Tibial nerve (tissue), 4 donors: ENCODE data around the gene B4GALT6. TPM values are rescaled to one million over a fixed set of nuclear protein-coding genes. Genes with fewer than 3 reads are reported as not detected.

ENCODE experiments used
- DNase-seq, 2 donors: peaks; one replicate each; pipeline ENCODE4 v3.0.0-alpha.2; 2019; ENCODE audit warnings: low spot score in 2 of 2
- H3K27ac ChIP-seq, 4 donors: fragments of 200-600 bp; sonication (generic) in 3 of 4; one replicate each; pipeline ENCODE4 v1.5.1; 2017 to 2019; ENCODE audit warnings: mild to moderate bottlenecking in 1 of 4
- H3K27me3 ChIP-seq, 2 donors: fragments of 200-600 bp; sonication (generic) in 1 of 2; one replicate each; pipeline versions ENCODE4 v1.5.1 to v1.6.0; 2017 to 2019
- H3K36me3 ChIP-seq, 3 donors: fragments of 200-600 bp; sonication (generic); one replicate each; pipeline ENCODE4 v1.5.1; 2018 to 2019
- H3K4me1 ChIP-seq, 4 donors: fragments of 200-600 bp; sonication (generic) in 3 of 4; one replicate each; pipeline ENCODE4 v1.5.1; 2017 to 2019
- H3K4me3 ChIP-seq, 4 donors: fragments of 200-600 bp; sonication (generic) in 3 of 4; one replicate each; pipeline ENCODE4 v1.5.1; 2017 to 2019; ENCODE audit warnings: mild to moderate bottlenecking in 1 of 4, moderate library complexity in 1 of 4
- H3K9me3 ChIP-seq, 4 donors: fragments of 200-600 bp; sonication (generic) in 3 of 4; one replicate each; pipeline ENCODE4 v1.5.1; 2017 to 2019
- EP300 ChIP-seq, 2 donors: sonication (generic); formaldehyde crosslinking; IDR thresholded peaks; one replicate each; pipeline ENCODE4 v1.6.1; 2017; ENCODE audit warnings: antibody characterized with exemption in 2 of 2, mild to moderate bottlenecking in 1 of 2
- POLR2A ChIP-seq, 2 donors: fragments of 450-650 bp; IDR thresholded peaks; one replicate each; pipeline ENCODE4 v1.6.1; 2017; ENCODE audit warnings: antibody characterized with exemption in 2 of 2, mild to moderate bottlenecking in 2 of 2, moderate library complexity in 2 of 2
- WGBS, 2 donors: methylation state at CpG; one replicate each; pipeline ENCODE4 v1.1.5; 2018; 5-methylcytosine and 5-hydroxymethylcytosine counted together
- total RNA-seq, 4 donors: library from RNA; depleted of rRNA; stranded (reverse); fragments of >200 nt; gene quantifications; one replicate each; pipeline ENCODE4 v1.1.0, GENCODE V29; 2016
- TF ChIP-seq, protein P1 (sequence below), 5 experiments: fragments of 200-600 bp in 3 of 5; fragments of 450-650 bp in 2 of 5; sonication (generic) in 3 of 5; IDR thresholded peaks; one replicate each; pipeline ENCODE4 v1.5.1; 2016 to 2019; ENCODE audit warnings: antibody characterized with exemption in 5 of 5, mild to moderate bottlenecking in 3 of 5, moderate library complexity in 2 of 5

Gene B4GALT6
- total RNA-seq, 4 donors from 2014 or later = 0.98 to 2.1 (median 1.5) TPM

DNA sequence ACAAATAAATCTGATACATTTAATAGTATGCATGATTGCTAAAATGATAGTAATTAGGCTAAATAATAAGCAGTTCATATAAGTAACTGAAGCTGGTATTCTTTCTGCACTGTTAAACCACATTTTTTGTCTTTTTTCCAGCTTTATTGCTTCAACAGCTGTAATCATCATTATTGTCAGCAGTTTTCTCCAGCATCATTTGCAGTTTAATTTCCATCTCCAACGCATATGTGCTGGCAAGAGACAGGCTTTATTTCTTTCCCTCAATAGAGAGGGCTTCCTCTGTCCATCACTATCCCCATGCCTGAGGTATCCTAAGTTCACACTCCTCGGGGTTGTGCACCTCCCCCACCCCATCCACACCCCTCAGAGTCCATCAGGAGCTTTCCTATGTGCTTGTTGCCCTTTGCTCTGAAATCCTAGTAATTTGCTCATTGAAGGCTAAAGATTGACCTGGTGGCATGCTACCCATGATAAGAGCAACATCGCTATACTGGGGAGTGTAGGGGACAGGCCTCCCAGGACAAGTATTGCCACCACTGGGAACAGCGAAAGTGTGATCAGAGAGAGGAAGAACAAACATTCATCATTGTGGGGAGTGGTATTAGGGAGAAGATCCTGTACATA lies 37.1 kb downstream of the B4GALT6 start:
- H3K4me3 ChIP-seq = no peak overlapping the region
- H3K27me3 ChIP-seq = no peaks in the 10 kb centered on the region
- no peak for DNase-seq
- H3K4me1 ChIP-seq = peaks cover 0 to 6% (median 0%) of the 10 kb centered on the region in 4 donors
- 63 to 67% methylated on average over 4 of the region's 4 CpGs for WGBS, 2 donors
- no peak for TF ChIP-seq POLR2A (IDR thresholded peaks at IDR 0.05)
- TF ChIP-seq, protein P1, sequence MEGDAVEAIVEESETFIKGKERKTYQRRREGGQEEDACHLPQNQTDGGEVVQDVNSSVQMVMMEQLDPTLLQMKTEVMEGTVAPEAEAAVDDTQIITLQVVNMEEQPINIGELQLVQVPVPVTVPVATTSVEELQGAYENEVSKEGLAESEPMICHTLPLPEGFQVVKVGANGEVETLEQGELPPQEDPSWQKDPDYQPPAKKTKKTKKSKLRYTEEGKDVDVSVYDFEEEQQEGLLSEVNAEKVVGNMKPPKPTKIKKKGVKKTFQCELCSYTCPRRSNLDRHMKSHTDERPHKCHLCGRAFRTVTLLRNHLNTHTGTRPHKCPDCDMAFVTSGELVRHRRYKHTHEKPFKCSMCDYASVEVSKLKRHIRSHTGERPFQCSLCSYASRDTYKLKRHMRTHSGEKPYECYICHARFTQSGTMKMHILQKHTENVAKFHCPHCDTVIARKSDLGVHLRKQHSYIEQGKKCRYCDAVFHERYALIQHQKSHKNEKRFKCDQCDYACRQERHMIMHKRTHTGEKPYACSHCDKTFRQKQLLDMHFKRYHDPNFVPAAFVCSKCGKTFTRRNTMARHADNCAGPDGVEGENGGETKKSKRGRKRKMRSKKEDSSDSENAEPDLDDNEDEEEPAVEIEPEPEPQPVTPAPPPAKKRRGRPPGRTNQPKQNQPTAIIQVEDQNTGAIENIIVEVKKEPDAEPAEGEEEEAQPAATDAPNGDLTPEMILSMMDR (IDR thresholded peaks at IDR 0.05) = no peak
- TF ChIP-seq EP300 (IDR thresholded peaks at IDR 0.05) = no peak
- H3K36me3 ChIP-seq = no peaks in the 10 kb centered on the region
- no peaks in the 10 kb centered on the region for H3K9me3 ChIP-seq
- H3K27ac ChIP-seq = no peak overlapping the region

DNA sequence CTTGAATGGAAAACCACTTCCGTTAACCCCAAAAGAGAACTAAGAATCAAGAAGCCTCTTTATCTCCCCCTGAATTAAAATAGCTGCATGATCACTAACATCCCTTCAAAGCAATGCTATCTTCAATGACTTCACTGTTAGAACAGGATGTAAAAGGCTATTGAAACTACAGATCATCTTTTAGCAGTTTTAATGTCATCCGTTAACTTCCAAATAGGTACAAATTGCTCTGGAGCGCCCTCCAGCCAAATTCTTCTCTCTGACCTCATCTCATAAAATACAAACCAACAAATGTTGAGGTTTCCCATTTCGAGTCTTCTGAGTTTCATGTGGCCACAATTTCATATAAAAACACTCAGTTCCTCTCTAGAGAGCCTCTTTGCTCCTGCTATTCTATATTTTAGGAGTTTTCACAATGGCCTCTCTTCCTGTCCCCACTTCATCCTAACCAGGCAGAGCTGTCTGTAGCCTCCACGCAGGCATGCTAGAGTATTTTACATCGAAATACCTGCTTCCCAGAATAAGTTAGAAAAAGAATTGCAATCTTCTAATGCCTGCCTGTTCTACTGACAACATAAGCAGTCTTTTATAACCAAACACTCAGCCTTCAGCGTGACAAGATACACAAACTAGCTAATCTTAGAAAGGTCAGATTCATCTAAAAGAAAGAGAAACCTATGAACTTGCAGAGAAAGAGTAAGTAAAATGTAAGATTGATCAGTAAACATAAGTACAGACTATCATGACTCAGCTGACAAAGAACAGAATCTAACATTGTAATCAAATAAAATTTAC lies 37.9 kb downstream of the B4GALT6 start:
- H3K36me3 ChIP-seq = no peaks in the 10 kb centered on the region
- TF ChIP-seq, protein P1 (IDR thresholded peaks at IDR 0.05) = no peak
- TF ChIP-seq POLR2A (IDR thresholded peaks at IDR 0.05) (no peak), EP300 (IDR thresholded peaks at IDR 0.05) (no peak)
- no peak overlapping the region for H3K4me3 ChIP-seq
- no peaks in the 10 kb centered on the region for H3K27me3 ChIP-seq
- no peaks in the 10 kb centered on the region for H3K9me3 ChIP-seq
- no peak overlapping the region for H3K27ac ChIP-seq
- 57 to 60% methylated on average over 7 of the region's 7 CpGs for WGBS, 2 donors
- no peak for DNase-seq
- H3K4me1 ChIP-seq = peaks cover 0 to 6% (median 0%) of the 10 kb centered on the region in 4 donors

DNA sequence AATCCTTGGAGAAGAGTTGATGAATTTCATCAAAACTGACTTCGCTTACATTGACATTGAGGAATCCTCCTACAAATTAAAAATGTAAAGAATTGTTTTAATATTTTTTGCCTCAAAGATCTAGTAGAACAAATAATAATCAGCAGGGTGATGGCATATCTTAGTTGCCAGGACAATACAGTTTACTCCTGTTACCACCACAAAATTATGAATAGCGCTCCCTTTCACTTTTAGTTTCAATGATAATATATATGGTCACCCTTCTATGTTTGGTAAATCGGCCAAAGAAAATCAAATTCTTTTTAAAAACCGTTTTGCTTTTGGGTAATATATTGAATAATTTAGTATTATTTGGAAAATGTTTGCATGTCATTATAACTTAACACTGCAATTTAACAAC lies 39.0 kb downstream of the B4GALT6 start:
- Histone ChIP-seq H3K9me3 (no peaks in the 10 kb centered on the region), H3K27me3 (no peaks in the 10 kb centered on the region), H3K27ac (no peak overlapping the region), H3K4me3 (no peak overlapping the region), H3K36me3 (no peaks in the 10 kb centered on the region), H3K4me1 (peaks cover 0 to 6% (median 0%) of the 10 kb centered on the region in 4 donors)
- WGBS, 2 donors = 92 to 94% methylated on average over 4 of the region's 4 CpGs
- no peak for DNase-seq
- TF ChIP-seq POLR2A (IDR thresholded peaks at IDR 0.05) = no peak
- TF ChIP-seq EP300 (IDR thresholded peaks at IDR 0.05) = no peak
- TF ChIP-seq, protein P1 (IDR thresholded peaks at IDR 0.05) = no peak

DNA sequence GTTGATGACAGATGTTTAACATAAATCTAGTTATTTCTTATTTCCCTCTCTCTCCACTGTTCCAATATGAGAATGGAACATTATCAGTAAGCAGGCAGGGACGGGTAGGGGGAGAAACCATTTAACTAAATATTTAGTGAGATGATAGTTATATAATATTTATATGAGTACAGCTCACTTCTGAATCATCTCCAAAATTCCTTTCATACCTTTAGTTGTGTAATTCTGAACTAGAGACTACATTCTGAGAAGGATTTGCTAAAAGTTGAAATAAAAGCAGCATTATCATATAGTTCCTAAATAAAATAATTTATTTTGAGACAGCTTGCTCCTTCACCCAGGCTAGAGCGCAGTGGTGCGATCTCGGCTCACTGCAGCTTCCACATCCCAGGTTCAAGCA lies 41.4 kb downstream of the B4GALT6 start:
- Histone ChIP-seq H3K4me1 (peaks cover 0 to under 1% (median 0%) of the 10 kb centered on the region in 4 donors), H3K4me3 (no peak overlapping the region), H3K36me3 (no peaks in the 10 kb centered on the region), H3K27me3 (no peaks in the 10 kb centered on the region), H3K9me3 (no peaks in the 10 kb centered on the region), H3K27ac (no peak overlapping the region)
- WGBS, 2 donors = 95% methylated on average over 4 of the region's 4 CpGs
- TF ChIP-seq, protein P1 (IDR thresholded peaks at IDR 0.05) = no peak
- TF ChIP-seq EP300 (IDR thresholded peaks at IDR 0.05) (no peak), POLR2A (IDR thresholded peaks at IDR 0.05) (no peak)
- no peak for DNase-seq

DNA sequence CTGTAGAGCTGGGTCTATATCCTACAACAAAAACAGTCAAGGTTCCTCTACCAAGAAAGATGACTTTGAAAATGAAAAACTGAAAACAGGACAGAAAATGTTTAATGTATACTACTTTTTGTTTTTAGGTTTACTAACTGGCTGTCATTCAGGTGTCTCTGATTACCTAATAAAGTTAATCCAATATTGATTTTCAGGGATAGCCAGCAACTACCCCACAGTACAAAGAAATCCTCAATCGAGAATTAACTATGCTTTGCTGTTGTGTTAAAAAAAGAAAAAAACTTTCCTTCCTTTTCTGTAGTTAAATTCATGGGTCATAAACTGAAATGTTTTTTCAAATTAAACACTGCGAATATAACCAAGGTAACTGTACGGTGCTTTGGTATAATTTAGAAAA lies 46.9 kb downstream of the B4GALT6 start:
- TF ChIP-seq EP300 (IDR thresholded peaks at IDR 0.05) = no peak
- TF ChIP-seq POLR2A (IDR thresholded peaks at IDR 0.05) = no peak
- TF ChIP-seq, protein P1 (IDR thresholded peaks at IDR 0.05) = no peak
- Histone ChIP-seq H3K36me3 (no peaks in the 10 kb centered on the region), H3K4me1 (no peaks in the 10 kb centered on the region)

More for the DNA sequence above, 46.9 kb downstream of the B4GALT6 start:
- Histone ChIP-seq H3K27ac (no peak overlapping the region), H3K9me3 (no peaks in the 10 kb centered on the region), H3K4me3 (no peak overlapping the region), H3K27me3 (no peaks in the 10 kb centered on the region)
- DNase-seq = no peak
- WGBS, 2 donors = 95% methylated on average over 3 of the region's 3 CpGs
